ENCODE results near the gene JARID2. TPM values are rescaled to one million over a fixed set of nuclear protein-coding genes. Genes with fewer than 3 reads are reported as not detected.

The JARID2 gene
- total and polyA plus RNA-seq, 2 of the 4 experiments (the other 2 are of a cell fraction), result 9.6 to 12.9 TPM

GRCh38 chr6:15421945-15422733 lies 176.3 kb downstream of the JARID2 start:
- Histone ChIP-seq H2AK5ac (ENCODE audit: low read depth, low read length) (no peak overlapping the region), H3K4me2 (ENCODE audit: low read depth, low read length) (no peak overlapping the region), H2BK120ac (ENCODE audit: low read depth, low read length) (no peak overlapping the region), H2BK20ac (ENCODE audit: low read depth, low read length) (no peak overlapping the region), H3K9ac (ENCODE audit: low read depth, low read length) (no peak overlapping the region), H3K14ac (replicated peaks; ENCODE audit: low read depth, low read length) (no peak overlapping the region), H3K18ac (ENCODE audit: low read depth, low read length) (no peak overlapping the region), H4K91ac (ENCODE audit: insufficient read depth, low read depth, low read length) (no peak overlapping the region), H4K8ac (ENCODE audit: low read depth in 2 of 2, low read length in 2 of 2) (no peak overlapping the region), H2BK15ac (ENCODE audit: low read depth, low read length) (no peak overlapping the region), H4K20me1 (ENCODE audit: insufficient read depth, low read length) (peaks cover 70% of the 10 kb centered on the region), H3K23ac (ENCODE audit: low read depth, low read length) (no peak overlapping the region), H3K4me1 (ENCODE audit: control insufficient read depth, insufficient read depth, low read length) (peaks cover 3% of the 10 kb centered on the region; the same call in 1 of the 2 replicates), H3K4ac (ENCODE audit: low read depth, low read length) (no peak overlapping the region), H2BK5ac (ENCODE audit: low read depth, low read length, poor library complexity, severe bottlenecking) (no peak overlapping the region), H3K36me3 (ENCODE audit: control insufficient read depth, insufficient read depth, low read length) (peaks cover 3% of the 10 kb centered on the region; the same call in 1 of the 2 replicates), H2AFZ (replicated peaks; ENCODE audit: low read length, poor library complexity) (no peak overlapping the region), H3K27ac (ENCODE audit: insufficient read depth, low read length) (no peak overlapping the region), H4K5ac (ENCODE audit: low read depth, low read length) (no peak overlapping the region), H3K27me3 (ENCODE audit: control insufficient read depth, insufficient read depth, low read length) (no peaks in the 10 kb centered on the region), H3K9me1 (ENCODE audit: insufficient read depth, low read length) (peaks cover 8% of the 10 kb centered on the region; the same call in 1 of the 2 replicates), H3K79me1 (ENCODE audit: low read depth in 1 of 2, low read length in 2 of 2) (peaks cover 42 to 61% of the 10 kb centered on the region in 2 experiments), H2AK9ac (replicated peaks; ENCODE audit: low read depth, low read length, poor library complexity) (no peak overlapping the region), H3K4me3 (ENCODE audit: insufficient read depth, low read depth, low read length) (no peak overlapping the region), H3K56ac (ENCODE audit: extremely low read depth, insufficient read depth, low read length) (no peak overlapping the region), H3K9me3 (ENCODE audit: control insufficient read depth, insufficient read depth, low read length) (peaks cover 7% of the 10 kb centered on the region)
- DNase-seq (no peak), ATAC-seq (ENCODE audit: low read depth) (no peak)
- 96% methylated on average over 3 of the region's 10 CpGs; no CpG with 5 or more reads in 1 of the 2 experiments for WGBS, 2 experiments (ENCODE audit: extremely low coverage in 2 of 2, insufficient read length in 1 of 2)
- BruUV-seq (replicated peaks), result no TSS peak
- in situ Hi-C loops (cut with MboI; ENCODE audit: low sequenced_read_pairs), result no loop called here
- POLR2A ChIA-PET (ENCODE audit: unreplicated experiment), result no interaction called here
- intact Hi-C loops (cut with micrococcal nuclease), result no loop called here
- CTCF ChIA-PET, result interaction anchor here (0.6 to 0.9 kb wide), 2 partner anchors 10 to 22 kb away, joined by 3 to 4 read pairs; no protein-coding TSS in a partner anchor
- dilution Hi-C loops (cut with HindIII; ENCODE audit: low sequenced_read_pairs, unreplicated experiment), result no loop called here
- no peak for TF ChIP-seq MAFK (IDR thresholded peaks at IDR 0.05; ENCODE audit: low read depth, low read length)
- no peak for TF ChIP-seq FOS (IDR thresholded peaks at IDR 0.05; ENCODE audit: low read depth, low read length)
- TF ChIP-seq NFE2L2 (IDR thresholded peaks at IDR 0.05; ENCODE audit: low read depth, low read length), result no peak
- TF ChIP-seq BHLHE40 (IDR thresholded peaks at IDR 0.05; ENCODE audit: low read depth, low read length), result no peak
- no peak for TF ChIP-seq MAZ (IDR thresholded peaks at IDR 0.05; ENCODE audit: borderline replicate concordance, low read depth, low read length)
- no peak for TF ChIP-seq MXI1 (IDR thresholded peaks at IDR 0.05; ENCODE audit: borderline replicate concordance, low read depth, low read length)
- TF ChIP-seq CHD1 (IDR thresholded peaks at IDR 0.05; ENCODE audit: low read depth, low read length), result no peak
- no peak for TF ChIP-seq USF2 (IDR thresholded peaks at IDR 0.05; ENCODE audit: low read depth, low read length)
- no peak for TF ChIP-seq POLR2A (IDR thresholded peaks at IDR 0.05; ENCODE audit: low read depth, low read length)
- TF ChIP-seq RAD21 (IDR thresholded peaks at IDR 0.05; ENCODE audit: low read length), result no peak
- TF ChIP-seq CEBPB (IDR thresholded peaks at IDR 0.05; ENCODE audit: low read depth, low read length), result no peak
- TF ChIP-seq CTCF (conservative IDR thresholded peaks at IDR 0.05; ENCODE audit: low read depth, low read length), result no peak
- no peak for TF ChIP-seq RFX5 (IDR thresholded peaks at IDR 0.05; ENCODE audit: low read depth, low read length)
- no peak for TF ChIP-seq ELK1 (IDR thresholded peaks at IDR 0.05; ENCODE audit: borderline replicate concordance, low read depth, low read length)
- no peak for TF ChIP-seq RCOR1 (IDR thresholded peaks at IDR 0.05; ENCODE audit: insufficient replicate concordance, low read length)
